ENCODE measurements around the gene GHR.

The GHR gene

GRCh38 chr5:42467572-42467971, 44.3 kb downstream of the GHR start:
- no peak for DNase-seq

GRCh38 chr5:42467981-42468524, 44.8 kb downstream of the GHR start:
- DNase-seq: no peak

- no peak for DNase-seq
Measured at GRCh38 chr5:42483472-42484154, 60.4 kb downstream of the GHR start.

DNA sequence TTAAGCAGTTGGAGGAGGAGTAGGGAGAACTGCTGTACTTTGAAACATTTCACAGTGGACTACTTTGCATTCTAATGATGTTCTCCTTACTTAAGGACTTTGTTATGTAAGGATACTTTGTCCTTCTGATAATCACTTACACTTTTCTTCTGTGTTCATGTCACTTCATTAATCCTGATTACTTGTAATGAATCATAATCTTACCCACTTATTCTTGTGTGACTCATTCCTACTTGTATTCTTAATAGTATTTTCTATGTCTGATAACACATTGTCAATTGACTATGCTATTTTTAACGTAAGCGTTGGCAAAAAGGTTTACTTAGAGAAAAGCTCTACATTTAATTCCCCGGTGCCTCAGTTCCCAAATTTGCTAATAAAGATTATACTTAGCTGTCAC, 63.8 kb downstream of the GHR start:
- DNase-seq: no peak

DNA sequence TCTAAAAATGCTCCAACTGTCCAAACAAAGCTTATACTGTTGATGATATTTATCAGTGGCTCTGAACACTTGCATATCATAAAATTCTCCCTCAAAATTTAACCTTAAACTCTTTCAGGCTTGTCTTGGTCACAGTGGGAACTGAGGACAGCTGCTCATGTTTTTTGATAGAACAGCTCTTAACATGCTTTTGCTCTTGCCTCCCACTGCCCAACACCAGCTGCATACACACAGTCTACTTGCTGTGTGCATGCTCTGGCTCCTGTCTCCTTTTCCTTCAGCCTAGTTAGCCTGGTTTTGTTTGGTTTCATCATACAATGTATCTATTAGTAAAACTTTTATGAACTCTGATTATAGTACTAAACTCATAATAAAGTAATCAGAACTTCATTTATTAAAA, 64.6 kb downstream of the GHR start:
- no peak for DNase-seq

GRCh38 chr5:42490831-42491230, 67.6 kb downstream of the GHR start:
- DNase-seq: no peak

- DNase-seq: no peak
Measured at GRCh38 chr5:42491699-42492098, 68.5 kb downstream of the GHR start.

GRCh38 chr5:42492974-42493373, 69.7 kb downstream of the GHR start:
- no peak for DNase-seq

DNA sequence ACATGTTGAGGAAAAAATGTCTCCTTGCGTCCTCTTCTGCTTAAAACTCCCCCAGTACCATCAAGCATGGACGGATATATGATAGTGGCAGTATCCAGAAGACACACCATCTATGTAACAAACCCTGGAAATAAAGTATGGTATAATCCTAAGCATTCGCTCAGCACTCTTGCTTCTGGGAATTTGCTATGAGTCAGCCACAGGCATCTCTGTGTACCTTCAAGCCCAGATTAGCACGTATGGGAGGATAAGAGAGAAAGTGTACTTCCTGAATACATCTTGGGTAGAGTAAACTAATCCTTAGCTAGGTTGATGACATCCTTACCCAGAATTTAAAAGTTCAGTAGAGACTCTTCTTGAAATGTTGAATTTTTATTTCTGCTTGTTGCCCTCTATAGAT, 71.2 kb downstream of the GHR start:
- no peak for DNase-seq

DNA sequence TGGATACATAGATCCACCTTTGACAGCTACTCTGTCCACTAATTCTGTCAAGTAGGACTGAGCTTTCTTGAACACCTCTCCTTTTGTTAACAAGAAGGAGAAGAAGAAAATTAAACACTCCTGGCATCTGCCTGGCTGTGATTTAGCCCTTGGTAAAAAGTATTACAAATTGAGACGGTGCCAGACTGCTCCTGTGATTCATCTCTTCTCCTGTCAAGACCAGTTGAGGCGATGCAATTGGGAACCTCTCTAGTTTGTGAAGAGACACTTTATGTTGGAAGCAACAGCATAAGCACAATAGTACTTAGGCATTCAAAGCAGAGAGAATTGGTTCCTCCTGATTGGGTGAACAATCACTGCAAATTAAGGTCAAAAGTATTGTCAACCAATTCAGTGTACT, 72.7 kb downstream of the GHR start:
- DNase-seq: no peak

DNA sequence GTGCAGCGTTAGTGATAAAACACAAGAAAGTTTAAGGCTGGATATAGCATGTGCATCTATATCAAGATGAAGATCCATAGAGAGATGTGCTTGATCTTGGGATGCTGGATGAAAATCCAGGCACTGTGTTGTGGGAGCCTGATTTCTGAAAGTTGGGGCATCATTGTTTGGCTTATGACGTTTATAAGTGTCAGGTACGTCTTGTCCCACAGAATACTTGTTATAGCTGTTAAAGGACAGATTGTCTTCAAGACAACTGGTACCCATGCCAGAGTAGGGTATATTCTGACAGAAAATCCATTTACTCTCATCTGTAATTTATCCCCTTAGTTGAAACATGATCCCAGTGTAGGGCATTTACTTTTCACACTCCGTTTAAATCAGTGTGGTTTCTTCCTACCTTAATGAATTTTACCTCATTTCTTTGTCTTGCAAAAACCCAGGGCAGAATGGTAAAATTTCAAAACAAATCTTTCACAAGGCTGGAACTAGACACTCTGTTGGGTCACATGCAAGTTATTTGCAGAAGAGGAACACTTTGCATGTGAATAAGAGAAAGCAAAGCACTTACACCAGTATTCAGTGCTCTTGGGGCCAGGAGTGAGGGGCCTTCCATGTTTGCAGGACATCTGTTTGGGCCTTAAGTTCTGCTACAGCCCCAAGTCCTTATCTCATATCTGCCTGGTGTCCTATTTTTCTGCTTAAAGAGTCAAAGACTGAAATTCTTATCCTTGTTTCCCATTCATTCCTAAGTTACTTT, 73.3 kb downstream of the GHR start:
- no peak for DNase-seq

DNA sequence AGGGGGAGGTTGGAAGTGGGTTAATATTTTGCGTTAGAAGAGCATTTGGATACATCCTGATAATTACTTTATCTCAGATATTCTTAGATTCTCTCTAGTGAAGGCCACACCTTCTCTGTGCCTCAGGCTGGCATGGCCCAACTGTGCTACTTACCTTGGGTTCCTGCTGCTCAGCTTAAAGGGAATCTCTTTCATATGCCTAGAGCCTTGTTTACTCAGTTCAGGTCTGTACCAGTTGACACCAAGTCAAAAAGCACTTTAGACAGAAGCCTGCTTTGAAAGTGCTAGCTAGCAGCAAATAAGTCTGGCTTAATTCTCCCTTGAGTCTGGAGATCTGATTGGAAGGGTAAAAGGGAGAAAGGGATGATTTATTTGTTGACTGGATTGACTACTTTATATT, 74.8 kb downstream of the GHR start:
- no peak for DNase-seq

DNA sequence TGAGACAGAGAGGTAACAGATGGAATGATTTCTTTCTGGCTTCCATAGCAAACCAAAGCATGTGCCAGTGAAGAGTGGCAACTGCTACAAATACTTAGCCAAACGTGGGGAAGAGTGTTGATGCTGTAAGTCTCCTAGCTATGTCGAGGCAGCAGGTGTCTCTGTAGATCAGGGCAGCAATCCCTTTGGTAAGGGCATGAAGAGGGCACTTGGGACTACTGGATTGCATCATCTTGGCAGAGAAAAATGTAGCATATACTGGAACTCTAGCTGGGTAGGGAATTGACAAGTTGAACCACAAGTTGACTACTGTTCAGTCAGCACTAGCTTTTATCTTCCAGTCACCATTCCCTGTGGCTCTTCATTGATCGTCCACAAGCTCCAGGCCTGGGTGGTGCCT, 75.8 kb downstream of the GHR start:
- DNase-seq: no peak

GRCh38 chr5:42500003-42500599, 76.9 kb downstream of the GHR start:
- no peak for DNase-seq

- DNase-seq: no peak
Measured at GRCh38 chr5:42502613-42503470, 79.6 kb downstream of the GHR start.

DNA sequence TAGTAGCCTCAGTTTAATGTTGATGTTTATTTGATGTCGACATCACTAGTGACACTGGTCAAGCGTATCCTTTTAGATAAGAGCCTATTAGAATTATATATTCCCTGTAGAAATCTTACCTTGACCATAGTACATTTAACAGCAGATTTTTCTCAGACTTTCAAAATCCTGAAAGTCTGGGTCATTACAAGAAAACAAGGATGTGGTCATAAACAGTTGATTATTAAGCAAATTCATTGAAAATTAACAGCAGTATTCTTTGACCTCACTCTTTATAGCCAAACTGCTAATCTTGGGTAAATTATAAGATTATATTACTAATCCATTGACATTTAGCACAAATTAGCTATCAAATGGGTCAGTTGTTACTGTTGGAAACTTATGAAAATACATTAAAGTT, 83.4 kb downstream of the GHR start:
- no peak for DNase-seq

GRCh38 chr5:42507451-42508097, 84.3 kb downstream of the GHR start:
- DNase-seq: no peak

GRCh38 chr5:42513246-42513645, 90.0 kb downstream of the GHR start:
- no peak for DNase-seq

DNA sequence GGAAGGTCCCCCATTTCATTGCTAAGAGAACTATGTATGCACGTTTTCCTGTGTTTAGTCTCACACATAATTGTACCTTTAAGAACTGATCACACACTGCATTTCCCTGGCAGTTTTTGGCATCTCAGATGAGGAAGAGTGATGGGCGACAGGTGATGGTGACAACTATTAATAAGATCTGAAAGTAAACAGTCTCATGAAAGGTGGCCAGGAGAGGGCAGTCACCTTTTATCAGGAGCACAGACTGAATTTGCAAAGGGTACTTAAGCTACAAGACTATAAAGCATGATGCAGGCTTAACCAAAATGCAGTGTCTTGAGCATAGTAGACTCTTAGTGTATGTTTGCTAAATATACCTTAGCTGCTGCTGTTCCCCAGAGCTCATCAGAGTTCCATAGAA, 91.5 kb downstream of the GHR start:
- no peak for DNase-seq

DNA sequence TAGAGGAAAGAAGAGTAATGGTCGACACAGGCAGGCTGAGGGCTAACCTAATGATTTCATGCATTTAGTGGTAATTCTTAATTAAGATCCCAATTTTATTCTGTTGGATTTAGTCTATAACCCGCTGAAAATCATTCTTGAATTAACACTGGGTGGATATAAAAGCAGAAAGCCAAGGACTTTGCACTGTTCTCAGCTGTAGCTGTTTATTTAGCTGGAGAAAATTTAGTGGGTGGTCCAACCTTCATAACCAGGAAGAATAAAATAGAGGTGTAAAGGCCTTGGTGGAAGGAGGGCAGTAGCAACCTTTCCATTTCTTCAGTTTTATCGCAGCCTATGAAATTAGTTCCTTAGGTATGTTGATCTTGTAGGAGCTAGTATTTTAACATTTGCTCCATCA, 92.3 kb downstream of the GHR start:
- no peak for DNase-seq

DNA sequence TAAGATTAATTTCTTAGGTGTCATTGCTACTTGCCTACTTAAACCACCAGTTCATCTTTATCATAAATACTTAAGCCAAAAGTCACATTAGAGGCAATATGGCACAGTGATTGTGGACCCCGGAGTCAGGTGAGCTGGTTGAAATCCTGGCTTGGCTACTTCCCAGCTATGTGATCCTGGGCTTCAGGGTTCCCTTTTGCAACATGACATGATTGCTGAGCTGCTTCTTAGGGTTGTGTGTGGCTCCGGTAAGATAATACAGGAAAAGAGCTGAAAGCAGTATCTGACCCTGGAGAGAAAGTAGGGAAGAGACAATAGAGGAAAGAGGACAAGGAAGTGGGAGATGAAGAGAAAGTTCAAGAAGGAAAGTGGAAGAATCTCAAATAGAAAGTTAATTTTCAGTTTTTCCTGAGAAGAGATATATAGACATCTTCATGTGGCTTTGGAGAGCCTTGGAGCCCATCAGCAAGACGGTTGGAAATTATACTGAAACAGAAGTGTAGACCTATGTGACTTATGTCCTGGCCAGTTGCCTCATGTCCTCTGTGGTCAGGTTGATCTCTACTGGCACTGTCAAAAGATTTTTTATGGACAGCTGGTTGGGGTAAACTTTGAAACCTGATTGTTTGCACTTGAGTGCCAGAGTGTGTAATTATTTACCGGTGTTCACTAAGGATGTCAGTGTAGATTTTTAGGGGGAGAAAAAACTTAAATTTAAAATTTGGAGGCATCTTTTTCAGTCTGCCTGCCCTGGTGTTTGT, 93.2 kb downstream of the GHR start:
- no peak for DNase-seq

DNA sequence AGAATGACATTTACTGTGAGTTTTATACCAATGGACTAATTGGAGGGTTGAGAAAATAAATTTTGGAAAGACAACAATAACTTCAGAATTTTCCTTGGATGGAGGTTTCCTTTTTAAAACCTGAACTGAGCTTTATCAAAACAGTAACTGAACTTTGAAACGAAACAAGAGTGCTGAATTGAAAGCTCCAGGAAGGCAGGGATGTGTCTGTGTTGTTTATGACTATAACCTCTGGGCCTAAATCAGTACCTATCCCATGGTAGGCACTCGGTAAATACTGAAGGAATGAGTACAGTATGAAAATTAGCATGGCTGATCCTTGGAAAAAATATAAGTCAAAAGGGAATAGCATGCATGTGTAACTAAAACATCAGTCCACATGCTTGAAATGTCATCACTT, 93.9 kb downstream of the GHR start:
- no peak for DNase-seq

All from stimulated activated CD4-positive, alpha-beta T cell treated with anti-CD3 and anti-CD28 coated beads, Interleukin-1b, Interleukin-23, amount 100 ng/mL, for 48 hours (primary cell).